NT2/D1 (cell line): ENCODE measurements around the gene HOPX.

Source experiments
- DNase-seq: peaks from one replicate; pipeline ENCODE4 v3.0.0-alpha.2; 2011; ENCODE audit warnings: low read depth, low spot score
- H3K27me3 ChIP-seq: 2 replicates; pipeline ENCODE4 v1.6.0; 2011; ENCODE audit warnings: mild to moderate bottlenecking; ENCODE audit not compliant: insufficient read length, insufficient read depth
- H3K36me3 ChIP-seq: 2 replicates; pipeline ENCODE4 v1.6.1; 2011; ENCODE audit warnings: mild to moderate bottlenecking, low read length, mixed read lengths; ENCODE audit not compliant: insufficient read depth, insufficient read length
- H3K4me1 ChIP-seq: 2 replicates; pipeline ENCODE4 v1.5.1; 2011; ENCODE audit not compliant: insufficient read depth, insufficient read length
- H3K4me3 ChIP-seq: 2 replicates; pipeline ENCODE4 v1.5.1; 2011; ENCODE audit warnings: low read depth; ENCODE audit not compliant: insufficient read length
- H3K9ac ChIP-seq: 2 replicates; pipeline ENCODE4 v1.6.0; 2011; ENCODE audit warnings: low read depth; ENCODE audit not compliant: insufficient read length
- H3K9me3 ChIP-seq: 2 replicates; pipeline ENCODE4 v1.5.1; 2011; ENCODE audit warnings: mild to moderate bottlenecking, low read length; ENCODE audit not compliant: insufficient read depth
- SUZ12 ChIP-seq: IDR thresholded peaks from 2 replicates; pipeline ENCODE4 v1.6.1; 2011; ENCODE audit not compliant: insufficient read length, insufficient read depth; ENCODE audit errors: extremely low read depth
- YY1 ChIP-seq: IDR thresholded peaks from 2 replicates; pipeline ENCODE4 v1.6.1; 2011; ENCODE audit not compliant: insufficient read length, insufficient read depth
- ZNF274 ChIP-seq: IDR thresholded peaks from 2 replicates; pipeline ENCODE4 v1.6.1; 2011; ENCODE audit warnings: mild to moderate bottlenecking, low read depth, low read length

The HOPX gene

DNA sequence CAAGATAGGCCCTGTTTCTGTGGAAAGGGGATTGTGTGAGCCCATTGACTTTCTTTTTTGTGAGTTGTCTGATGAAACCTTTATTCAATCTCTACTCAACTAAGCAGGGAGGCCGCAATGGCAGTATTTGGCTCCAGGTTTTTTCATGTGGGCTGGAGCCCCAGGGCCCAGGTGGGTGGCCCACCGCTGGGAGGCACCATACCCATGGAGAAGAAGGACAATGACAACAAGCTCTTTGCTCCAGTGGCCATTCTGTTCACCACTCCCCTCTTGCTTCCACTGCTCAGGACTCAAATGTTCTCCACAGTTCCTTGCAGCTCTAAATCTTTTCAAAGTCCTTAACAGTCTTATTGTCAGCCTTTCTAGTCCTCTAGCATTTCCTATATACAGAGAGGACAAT, 54.1 kb downstream of the HOPX start:
- H3K27me3 ChIP-seq, result no peaks in the 10 kb centered on the region
- H3K36me3 ChIP-seq, result no peaks in the 10 kb centered on the region
- TF ChIP-seq SUZ12 (no peak), YY1 (no peak), ZNF274 (no peak)
- no peak for DNase-seq
- H3K9ac ChIP-seq, result no peak overlapping the region
- H3K4me3 ChIP-seq, result no peak overlapping the region
- no peaks in the 10 kb centered on the region for H3K4me1 ChIP-seq
- H3K9me3 ChIP-seq, result peaks cover 38% of the 10 kb centered on the region; the same call in 1 of the 2 replicates

GRCh38 chr4:56626420-56626819, 54.7 kb downstream of the HOPX start:
- no peak for DNase-seq
- peaks cover 38% of the 10 kb centered on the region; the same call in 1 of the 2 replicates for H3K9me3 ChIP-seq
- H3K9ac ChIP-seq, result no peak overlapping the region
- H3K36me3 ChIP-seq, result no peaks in the 10 kb centered on the region
- H3K4me3 ChIP-seq, result no peak overlapping the region
- no peaks in the 10 kb centered on the region for H3K27me3 ChIP-seq
- no peaks in the 10 kb centered on the region for H3K4me1 ChIP-seq
- TF ChIP-seq SUZ12 (no peak), ZNF274 (no peak), YY1 (no peak)

- no peak for DNase-seq
- Histone ChIP-seq H3K9me3 (peaks cover 47% of the 10 kb centered on the region; the same call in 1 of the 2 replicates), H3K27me3 (no peaks in the 10 kb centered on the region), H3K4me3 (no peak overlapping the region), H3K4me1 (peaks cover 3% of the 10 kb centered on the region), H3K36me3 (no peaks in the 10 kb centered on the region), H3K9ac (no peak overlapping the region)
- no peak for TF ChIP-seq YY1
- TF ChIP-seq ZNF274, result no peak
- TF ChIP-seq SUZ12, result no peak
Measured at GRCh38 chr4:56622176-56622575, 58.9 kb downstream of the HOPX start.

- peaks cover 27% of the 10 kb centered on the region; the same call in 1 of the 2 replicates for H3K9me3 ChIP-seq
- TF ChIP-seq ZNF274, result no peak
- H3K4me1 ChIP-seq, result peaks cover 3% of the 10 kb centered on the region
- no peak overlapping the region for H3K4me3 ChIP-seq
- no peak overlapping the region for H3K9ac ChIP-seq
- H3K27me3 ChIP-seq, result no peaks in the 10 kb centered on the region
- no peaks in the 10 kb centered on the region for H3K36me3 ChIP-seq
- DNase-seq, result no peak
Measured at GRCh38 chr4:56619816-56620215, 61.3 kb downstream of the HOPX start.

DNA sequence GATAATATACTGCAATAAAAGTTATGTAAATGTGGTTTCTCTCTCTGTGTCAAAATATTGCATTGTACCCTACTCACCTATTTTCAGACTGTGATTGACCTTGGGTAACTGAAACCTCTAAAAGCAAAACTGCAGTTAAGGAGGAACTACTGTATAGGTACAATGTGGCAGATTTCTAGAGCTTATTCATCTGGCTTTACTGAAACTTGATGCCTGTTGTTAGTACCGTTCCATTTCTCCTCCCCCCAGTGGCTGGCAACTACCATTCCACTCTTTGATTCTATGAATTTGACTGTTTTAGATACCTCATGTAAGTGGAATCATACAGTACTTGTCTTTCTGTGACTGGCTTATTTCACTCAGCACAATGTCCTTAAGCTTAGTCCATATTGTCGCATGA, 61.9 kb downstream of the HOPX start:
- DNase-seq, result no peak
- peaks cover 3% of the 10 kb centered on the region for H3K4me1 ChIP-seq
- no peaks in the 10 kb centered on the region for H3K36me3 ChIP-seq
- TF ChIP-seq ZNF274 (no peak), SUZ12 (no peak), YY1 (no peak)
- peaks cover 20% of the 10 kb centered on the region; the same call in 1 of the 2 replicates for H3K9me3 ChIP-seq
- no peaks in the 10 kb centered on the region for H3K27me3 ChIP-seq
- no peak overlapping the region for H3K4me3 ChIP-seq
- no peak overlapping the region for H3K9ac ChIP-seq

- no peak for TF ChIP-seq YY1
- no peak for TF ChIP-seq ZNF274
- no peak for TF ChIP-seq SUZ12
- no peak overlapping the region for H3K9ac ChIP-seq
- H3K4me1 ChIP-seq, result peaks cover 3% of the 10 kb centered on the region
- DNase-seq, result no peak
- H3K9me3 ChIP-seq, result peaks cover 20% of the 10 kb centered on the region; the same call in 1 of the 2 replicates
- H3K4me3 ChIP-seq, result no peak overlapping the region
- H3K27me3 ChIP-seq, result no peaks in the 10 kb centered on the region
- no peaks in the 10 kb centered on the region for H3K36me3 ChIP-seq
Measured at GRCh38 chr4:56618734-56619133, 62.4 kb downstream of the HOPX start.

- H3K27me3 ChIP-seq, result no peaks in the 10 kb centered on the region
- no peak overlapping the region for H3K4me3 ChIP-seq
- no peaks in the 10 kb centered on the region for H3K4me1 ChIP-seq
- H3K9me3 ChIP-seq, result peaks cover 6% of the 10 kb centered on the region; the same call in 1 of the 2 replicates
- H3K36me3 ChIP-seq, result no peaks in the 10 kb centered on the region
- H3K9ac ChIP-seq, result no peak overlapping the region
- no peak for DNase-seq
- no peak for TF ChIP-seq SUZ12
- no peak for TF ChIP-seq ZNF274
- no peak for TF ChIP-seq YY1
Measured at GRCh38 chr4:56613101-56613862, 67.8 kb downstream of the HOPX start.
